H9 (cell line): ENCODE results near the gene SRPK1. TPM values are rescaled to one million over a fixed set of nuclear protein-coding genes. Genes with fewer than 3 reads are reported as not detected.
"Not testable (repeated sequence)": the region's sequence is repeated elsewhere in the genome, so short reads cannot be mapped to it uniquely, and the experiment has no call there.

Experiments
- DNase-seq: peaks from one replicate; pipeline ENCODE4 v3.0.0-alpha.2; 2017
- H2AFZ ChIP-seq: one replicate; pipeline ENCODE4 v1.6.1; 2013; ENCODE audit warnings: mild to moderate bottlenecking, low read length, control low read depth, moderate library complexity
- H2AK5ac ChIP-seq: 2 replicates; pipeline ENCODE4 v1.6.1; 2013; ENCODE audit warnings: low read length, control low read depth, mixed read lengths; ENCODE audit not compliant: insufficient read length
- H2BK120ac ChIP-seq: one replicate; pipeline ENCODE4 v1.6.1; 2013; ENCODE audit warnings: low read depth, mild to moderate bottlenecking, low read length, control low read depth, inconsistent platforms; ENCODE audit not compliant: poor library complexity, severe bottlenecking
- H2BK12ac ChIP-seq: 2 replicates; pipeline ENCODE4 v1.6.1; 2013; ENCODE audit warnings: low read length, control low read depth, mixed read lengths, low read depth; ENCODE audit not compliant: insufficient read length
- H2BK15ac ChIP-seq: 2 replicates; pipeline ENCODE4 v1.6.1; 2013; ENCODE audit warnings: low read depth, low read length, control low read depth
- H2BK20ac ChIP-seq: one replicate; pipeline ENCODE4 v1.6.1; 2013; ENCODE audit warnings: low read depth, mild to moderate bottlenecking, low read length, control low read depth, inconsistent platforms; ENCODE audit not compliant: poor library complexity, severe bottlenecking
- H2BK5ac ChIP-seq: 2 replicates; pipeline ENCODE4 v1.6.1; 2013; ENCODE audit warnings: low read length, control low read depth, mixed read lengths; ENCODE audit not compliant: insufficient read length
- H3K14ac ChIP-seq: 2 replicates; pipeline ENCODE4 v1.6.1; 2013; ENCODE audit warnings: low read length, control low read depth; ENCODE audit not compliant: insufficient read depth
- H3K18ac ChIP-seq: 2 replicates; pipeline ENCODE4 v1.6.1; 2013; ENCODE audit warnings: low read depth, mild to moderate bottlenecking, mixed read lengths, low read length, control low read depth; ENCODE audit not compliant: insufficient read length
- H3K23ac ChIP-seq: 2 replicates; pipeline ENCODE4 v1.6.1; 2013; ENCODE audit warnings: low read length, control low read depth, mixed read lengths, low read depth; ENCODE audit not compliant: insufficient read length
- H3K23me2 ChIP-seq: 2 replicates; pipeline ENCODE4 v1.6.1; 2013; ENCODE audit warnings: low read depth, mild to moderate bottlenecking, mixed read lengths, low read length, control low read depth; ENCODE audit not compliant: insufficient read length, poor library complexity, severe bottlenecking
- H3K27ac ChIP-seq: 2 replicates; pipeline ENCODE4 v1.5.1; 2013; ENCODE audit warnings: low read length, control low read depth, mixed read lengths, low read depth; ENCODE audit not compliant: insufficient read length
- H3K27me3 ChIP-seq: 2 replicates; pipeline ENCODE4 v1.6.1; 2013; ENCODE audit warnings: low read length, control low read depth, inconsistent platforms; ENCODE audit not compliant: insufficient read depth
- H3K4ac ChIP-seq: 2 replicates; pipeline ENCODE4 v1.6.1; 2013; ENCODE audit warnings: low read depth, mild to moderate bottlenecking, control low read depth, inconsistent platforms, low read length, moderate library complexity
- H3K4me1 ChIP-seq: 2 replicates; pipeline ENCODE4 v1.6.1; 2013; ENCODE audit warnings: low read length, control low read depth, inconsistent platforms; ENCODE audit not compliant: insufficient read depth
- H3K4me2 ChIP-seq: 2 replicates; pipeline ENCODE4 v1.6.1; 2013; ENCODE audit warnings: low read length, control low read depth, mixed read lengths; ENCODE audit not compliant: insufficient read length, insufficient read depth
- H3K56ac ChIP-seq: 2 replicates; pipeline ENCODE4 v1.6.1; 2013; ENCODE audit warnings: low read depth, mild to moderate bottlenecking, mixed read lengths, low read length, control low read depth; ENCODE audit not compliant: insufficient read length
- H3K79me1 ChIP-seq: 2 replicates; pipeline ENCODE4 v1.6.1; 2013; ENCODE audit warnings: low read depth, mild to moderate bottlenecking, moderate library complexity, low read length, control low read depth, inconsistent platforms; ENCODE audit not compliant: insufficient read depth, poor library complexity, severe bottlenecking
- H3K79me2 ChIP-seq: 2 replicates; pipeline ENCODE4 v1.6.1; 2013; ENCODE audit warnings: low read length, control low read depth, inconsistent platforms; ENCODE audit not compliant: insufficient read depth
- H3K9ac ChIP-seq: 2 replicates; pipeline ENCODE4 v1.6.1; 2013; ENCODE audit warnings: low read length, control low read depth, mixed read lengths; ENCODE audit not compliant: insufficient read length; ENCODE audit errors: extremely low read depth
- H3K9me3 ChIP-seq: one replicate; pipeline ENCODE4 v1.6.1; 2013; ENCODE audit warnings: low read depth, low read length, inconsistent platforms; ENCODE audit not compliant: control insufficient read depth
- H3T11ph ChIP-seq: one replicate; pipeline ENCODE4 v1.6.1; 2013; ENCODE audit warnings: mild to moderate bottlenecking, low read length, control low read depth, inconsistent platforms
- H4K20me1 ChIP-seq: one replicate; pipeline ENCODE4 v1.6.1; 2013; ENCODE audit not compliant: control insufficient read depth, insufficient read length, insufficient read depth
- H4K5ac ChIP-seq: 2 replicates; pipeline ENCODE4 v1.6.1; 2013; ENCODE audit warnings: low read depth, mild to moderate bottlenecking, mixed read lengths, low read length, control low read depth; ENCODE audit not compliant: insufficient read length
- H4K8ac ChIP-seq: replicated peaks from 2 replicates; pipeline ENCODE4 v1.6.1; 2013; ENCODE audit warnings: low read length, control low read depth, mixed read lengths, low read depth; ENCODE audit not compliant: insufficient read length
- H4K91ac ChIP-seq: 2 replicates; pipeline ENCODE4 v1.6.1; 2013; ENCODE audit warnings: low read depth, mild to moderate bottlenecking, moderate library complexity, mixed read lengths, low read length, control low read depth; ENCODE audit not compliant: insufficient read length
- H3K27ac Mint-ChIP-seq, 3 experiments: 2 replicates in 2 of 3; 3 replicates in 1 of 3; pipeline ENCODE4 v1.8.0; 2020 to 2021; ENCODE audit warnings: mixed read lengths in 3 of 3, mild to moderate bottlenecking in 1 of 3, moderate library complexity in 1 of 3
- H3K27me3 Mint-ChIP-seq: 2 replicates; pipeline ENCODE4 v1.8.0; 2021; ENCODE audit warnings: low read depth, mild to moderate bottlenecking, moderate library complexity, mixed read lengths
- H3K36me3 Mint-ChIP-seq, 3 experiments: 2 replicates in 2 of 3; 3 replicates in 1 of 3; pipeline ENCODE4 v1.8.0; 2020 to 2021; ENCODE audit warnings: low read depth in 3 of 3, mixed read lengths in 3 of 3; ENCODE audit not compliant: insufficient read depth in 1 of 3
- H3K4me1 Mint-ChIP-seq, 2 experiments: 2 replicates each; pipeline ENCODE4 v1.8.0; 2020; ENCODE audit warnings: mixed read lengths in 2 of 2
- H3K4me3 Mint-ChIP-seq, 2 experiments: 2 replicates in 1 of 2; 3 replicates in 1 of 2; pipeline ENCODE4 v1.8.0; 2020 to 2021; ENCODE audit warnings: mild to moderate bottlenecking in 2 of 2, mixed read lengths in 2 of 2, moderate library complexity in 1 of 2
- H3K9me3 Mint-ChIP-seq, 2 experiments: 2 replicates in 1 of 2; 3 replicates in 1 of 2; pipeline ENCODE4 v1.8.0; 2020; ENCODE audit warnings: mild to moderate bottlenecking in 2 of 2, mixed read lengths in 2 of 2, moderate library complexity in 1 of 2
- CTCF ChIP-seq: fragments of 200-600 bp; sonication (generic); conservative IDR thresholded peaks from 3 replicates; pipeline ENCODE4 v1.8.0; 2021; ENCODE audit warnings: antibody characterized with exemption, mild to moderate bottlenecking
- WGBS: extraction: QIAGEN DNeasy Blood & Tissue Kit; methylation state at CpG from one replicate; pipeline ENCODE4 v1.1.7; 2013; ENCODE audit warnings: missing lambda C conversion rate, low lambda C conversion rate, mixed read lengths; ENCODE audit not compliant: insufficient read length; ENCODE audit errors: extremely low coverage; 5-methylcytosine and 5-hydroxymethylcytosine counted together
- total RNA-seq: library from RNA; stranded (reverse); gene quantifications from 2 replicates; pipeline ENCODE4 v1.2.1, GENCODE V29; 2021

Gene SRPK1
- total RNA-seq, 1 experiment from 2014 or later = 93.2 TPM

DNA sequence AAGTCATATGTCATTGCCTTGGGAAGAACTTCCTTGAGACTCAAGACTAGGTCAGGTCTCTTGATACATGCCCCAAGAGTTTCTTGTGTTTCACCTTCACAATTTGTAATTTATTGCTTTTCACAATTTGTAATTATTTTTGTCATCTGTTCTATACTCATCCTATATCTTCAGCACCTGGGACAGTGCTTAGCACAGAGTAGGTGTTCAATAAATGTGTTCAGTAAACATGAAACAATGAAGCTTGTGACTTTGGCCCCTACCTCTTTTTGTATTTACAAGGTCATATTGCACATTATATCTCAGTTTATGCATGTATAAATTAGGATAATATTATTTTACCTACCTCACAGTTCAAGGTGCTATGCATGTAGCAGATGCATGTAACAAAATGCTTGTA lies 21.5 kb upstream of the SRPK1 start:
- Histone ChIP-seq H2BK12ac (no peak overlapping the region), H3K79me2 (no peaks in the 10 kb centered on the region), H3T11ph (no peak overlapping the region), H4K91ac (no peak overlapping the region), H2BK5ac (no peak overlapping the region), H3K79me1 (no peaks in the 10 kb centered on the region), H2AK5ac (no peak overlapping the region), H3K56ac (no peak overlapping the region), H4K20me1 (no peaks in the 10 kb centered on the region), H3K9ac (no peak overlapping the region), H3K27me3 (no peaks in the 10 kb centered on the region), H4K8ac (no peak overlapping the region), H3K23me2 (no peaks in the 10 kb centered on the region), H2BK15ac (no peak overlapping the region), H3K18ac (no peak overlapping the region), H3K23ac (no peak overlapping the region), H2AFZ (no peak overlapping the region), H2BK20ac (no peak overlapping the region), H2BK120ac (no peak overlapping the region), H3K14ac (no peak overlapping the region), H3K9me3 (no peaks in the 10 kb centered on the region), H4K5ac (no peak overlapping the region), H3K27ac (no peak overlapping the region), H3K4ac (no peak overlapping the region), H3K4me2 (no peak overlapping the region), H3K4me1 (no peaks in the 10 kb centered on the region)
- no peaks in the 10 kb centered on the region; the same call in none of the 2 replicates for H3K27me3 Mint-ChIP-seq
- H3K4me1 Mint-ChIP-seq = no peaks in the 10 kb centered on the region
- H3K9me3 Mint-ChIP-seq = peaks cover 13 to 16% of the 10 kb centered on the region in 2 experiments
- no peak overlapping the region for H3K4me3 Mint-ChIP-seq
- no peak for DNase-seq
- H3K36me3 Mint-ChIP-seq = peaks cover 0 to 19% (median 7%) of the 10 kb centered on the region in 3 experiments; a peak in 4 of 7 replicates
- no peak for TF ChIP-seq CTCF
- H3K27ac Mint-ChIP-seq = no peak overlapping the region

- not testable (repeated sequence) for H3K27me3 ChIP-seq, H2BK120ac ChIP-seq
These were observed 20.3 kb upstream of the SRPK1 start for GRCh38 chr6:35941170-35941569.

More at GRCh38 chr6:35941170-35941569, 20.3 kb upstream of the SRPK1 start:
- H3K4me2 ChIP-seq, H3K4me3 Mint-ChIP-seq, H3K23me2 ChIP-seq, H3K27ac ChIP-seq, H3K9me3 ChIP-seq, H3K23ac ChIP-seq, H3K79me1 ChIP-seq, H2AK5ac ChIP-seq, DNase-seq, H3K79me2 ChIP-seq, H3K18ac ChIP-seq, H4K20me1 ChIP-seq, H3K27me3 Mint-ChIP-seq, H4K8ac ChIP-seq, H3K56ac ChIP-seq, H3K4me1 ChIP-seq, H2BK5ac ChIP-seq, H3K4me1 Mint-ChIP-seq, H2BK20ac ChIP-seq, H2BK15ac ChIP-seq, H2AFZ ChIP-seq, H4K91ac ChIP-seq, H3K9ac ChIP-seq, H2BK12ac ChIP-seq, H3K4ac ChIP-seq, H3K14ac ChIP-seq, H3K27ac Mint-ChIP-seq, H3T11ph ChIP-seq, H4K5ac ChIP-seq: not testable (repeated sequence)
- peaks cover 17 to 19% of the 10 kb centered on the region in 2 experiments for H3K9me3 Mint-ChIP-seq
- no CpG with 5 or more reads among the region's 7 CpGs for WGBS
- peaks cover 0 to 19% (median 7%) of the 10 kb centered on the region in 3 experiments; a peak in 4 of 7 replicates for H3K36me3 Mint-ChIP-seq
